GM21576 (cell line): ENCODE measurements around the gene LSS.
"Not testable (repeated sequence)": the region's sequence is repeated elsewhere in the genome, so short reads cannot be mapped to it uniquely, and the experiment has no call there.

Source experiments
- ATAC-seq: cut with Tn5 transposase; IDR thresholded peaks from one replicate; pipeline ENCODE4 v1.9.1; 2021; ENCODE audit warnings: mild to moderate bottlenecking, moderate library complexity; ENCODE audit not compliant: unreplicated experiment

LSS gene

DNA sequence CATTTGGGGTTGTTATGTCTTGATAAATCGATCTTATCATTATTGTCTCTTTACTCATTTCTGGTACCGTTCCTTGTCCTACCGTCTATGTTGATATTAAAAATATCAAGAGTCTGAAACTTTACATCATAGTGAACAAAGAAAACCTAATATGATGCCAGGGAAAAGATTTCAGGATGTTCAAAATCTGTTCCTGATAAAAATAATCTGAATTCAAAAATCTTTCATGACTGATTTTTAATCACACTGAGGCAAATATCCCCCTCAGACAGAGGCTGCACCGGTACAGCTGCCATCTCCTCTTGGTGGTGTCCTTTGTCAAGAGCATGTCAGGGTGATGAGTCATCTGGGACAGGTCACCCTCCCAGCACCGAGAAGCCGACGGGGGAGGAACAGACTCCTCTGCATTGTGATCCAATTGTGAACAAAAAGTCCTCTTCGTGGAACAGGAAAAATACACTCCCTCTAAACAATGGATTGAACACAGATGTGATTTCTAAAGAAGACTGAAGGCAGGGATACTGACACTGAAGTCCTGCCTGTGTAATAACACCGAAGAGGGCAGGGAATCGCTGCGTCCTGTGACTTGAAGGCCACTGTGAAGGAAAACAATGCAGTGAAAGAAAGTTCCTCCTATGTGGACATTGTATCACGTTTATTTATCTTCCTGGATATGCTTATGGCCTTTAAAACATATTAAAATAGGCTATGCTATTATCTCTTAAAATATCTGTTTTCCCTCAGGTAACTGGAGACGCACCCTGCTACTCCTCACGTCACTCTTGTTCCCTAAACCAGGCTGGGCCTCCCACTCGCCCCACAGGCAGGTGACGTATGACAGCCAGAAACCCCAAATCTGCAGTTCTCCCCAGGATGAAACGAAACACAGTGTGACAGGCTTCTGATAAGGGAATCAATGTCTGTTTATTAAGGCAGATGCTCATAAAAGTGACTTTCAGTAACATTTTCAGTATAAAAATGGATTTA, 40.1 kb downstream of the LSS start:
- ATAC-seq, result no peak

DNA sequence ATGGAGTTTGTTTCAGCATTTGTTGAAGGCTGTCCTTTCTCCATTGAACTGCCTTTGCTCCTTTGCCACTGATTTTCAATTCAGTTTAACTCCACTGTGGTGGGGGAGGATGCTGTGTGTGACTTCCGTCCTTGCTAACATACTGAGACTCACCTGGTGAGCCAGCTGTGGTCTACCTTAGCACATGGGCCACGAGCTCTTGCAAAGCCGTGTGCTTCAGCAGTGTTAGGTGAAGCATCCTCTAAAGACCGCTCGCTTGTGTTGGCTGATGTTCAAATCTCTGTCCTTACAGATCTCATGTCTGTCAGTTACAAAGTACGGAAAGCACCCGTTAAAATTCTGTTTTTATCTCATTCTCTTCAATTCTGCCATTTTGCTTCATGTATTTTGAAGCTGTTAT, 40.8 kb downstream of the LSS start:
- no peak for ATAC-seq

DNA sequence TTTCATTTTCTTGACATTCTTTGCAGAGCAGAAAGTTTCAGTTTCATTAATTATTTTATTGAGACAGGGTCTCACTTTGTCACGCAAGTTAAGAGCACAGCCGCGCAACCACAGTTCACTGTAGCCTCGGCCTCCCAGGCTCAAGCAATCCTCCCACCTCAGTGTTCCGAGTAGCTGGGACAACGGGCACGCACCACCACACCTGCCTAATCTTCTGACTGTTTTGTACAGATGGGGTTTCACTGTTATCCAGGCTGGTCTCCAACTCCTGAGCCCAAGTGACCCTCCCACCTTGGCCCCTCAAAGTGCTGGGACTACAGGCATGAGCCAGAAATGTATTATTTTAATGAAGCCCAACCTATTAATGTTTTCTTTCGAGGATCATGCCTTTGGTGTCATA, 41.3 kb downstream of the LSS start:
- ATAC-seq, result no peak

DNA sequence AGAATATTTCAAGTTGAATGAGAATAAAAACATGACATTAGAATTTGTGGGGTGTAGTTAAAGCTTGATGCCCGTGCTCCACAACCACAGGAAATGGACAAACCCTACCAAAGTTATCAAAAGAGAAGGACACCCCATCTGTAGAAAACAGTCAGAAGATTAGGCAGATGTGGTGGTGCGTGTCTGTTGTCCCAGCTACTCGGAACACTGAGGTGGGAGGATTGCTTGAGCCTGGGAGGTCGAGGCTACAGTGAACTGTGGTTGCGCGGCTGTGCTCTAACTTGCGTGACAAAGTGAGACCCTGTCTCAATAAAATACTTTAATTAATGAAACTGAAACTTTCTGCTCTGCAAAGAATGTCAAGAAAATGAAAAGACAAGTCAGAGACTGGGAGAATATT, 42.9 kb downstream of the LSS start:
- no peak for ATAC-seq

DNA sequence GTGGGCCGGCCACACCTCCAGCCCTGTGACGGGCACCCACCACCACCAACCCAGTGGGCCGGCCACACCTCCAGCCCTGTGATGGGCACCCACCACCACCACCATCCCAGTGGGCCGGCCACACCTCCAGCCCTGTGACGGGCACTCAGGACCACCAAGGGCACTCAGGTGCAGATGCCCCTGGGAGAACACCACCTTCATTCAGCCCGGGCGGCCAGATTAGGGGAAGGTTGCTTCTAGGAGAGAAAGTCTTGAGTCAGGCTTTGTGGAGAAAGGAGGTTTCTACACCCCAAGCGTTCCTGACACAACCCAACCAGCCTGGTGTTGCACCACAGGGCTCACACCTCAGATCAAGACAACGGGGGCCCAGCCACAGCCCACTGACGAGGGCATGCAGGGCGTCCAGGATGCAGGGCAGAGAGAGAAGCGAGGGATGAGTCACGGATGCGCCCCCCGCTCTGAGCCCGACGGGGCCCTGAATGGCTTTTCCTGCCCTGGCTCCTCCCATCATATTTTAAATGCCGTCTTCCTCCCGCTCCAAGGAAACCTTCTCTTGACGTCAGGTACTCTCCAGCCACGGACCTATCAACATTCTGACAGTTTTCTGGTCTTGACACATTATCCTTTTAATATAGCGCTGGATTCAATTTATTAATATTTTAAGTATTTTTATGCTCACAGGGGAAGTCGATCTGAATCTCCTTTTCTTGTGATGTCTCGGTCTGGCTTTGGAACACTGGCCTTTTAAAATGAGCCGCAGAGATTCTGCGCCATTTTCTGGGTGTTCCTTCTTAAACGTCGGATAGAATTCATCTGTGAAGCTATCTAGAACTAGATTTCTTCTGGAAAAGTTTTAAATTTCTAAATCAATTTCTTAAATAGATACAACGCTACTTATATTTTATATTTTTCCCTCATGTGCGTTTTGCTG, 43.7 kb downstream of the LSS start:
- ATAC-seq, result no peak

DNA sequence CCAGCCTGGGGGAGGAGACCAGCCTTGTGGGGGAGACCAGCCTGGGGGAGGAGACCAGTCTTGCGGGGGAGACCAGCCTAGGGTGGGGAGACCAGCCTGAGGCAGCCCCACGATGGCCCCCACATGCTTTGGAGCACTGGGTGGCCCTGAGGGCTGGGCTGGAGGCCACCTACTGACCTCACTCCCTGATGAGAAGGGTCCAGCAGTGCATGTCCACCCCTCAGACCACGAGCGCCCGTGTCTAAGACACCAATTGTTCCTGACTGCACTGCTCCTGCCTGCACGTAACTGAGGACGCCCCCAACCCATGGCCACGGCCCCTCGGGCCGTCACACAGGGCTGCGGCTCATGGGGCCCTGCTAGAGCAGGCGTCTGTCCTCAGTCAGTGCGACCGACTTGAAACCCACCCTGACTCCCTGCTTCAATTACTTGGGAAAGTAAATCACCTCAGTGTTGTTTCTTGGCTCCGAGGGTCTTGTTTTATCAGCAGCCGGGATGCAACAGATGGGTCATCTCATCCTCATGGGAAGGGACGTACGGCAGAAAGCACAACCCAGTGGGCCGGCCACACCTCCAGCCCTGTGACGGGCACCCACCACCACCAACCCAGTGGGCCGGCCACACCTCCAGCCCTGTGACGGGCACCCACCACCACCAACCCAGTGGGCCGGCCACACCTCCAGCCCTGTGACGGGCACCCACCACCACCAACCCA, 44.5 kb downstream of the LSS start, which contains the start of gene SPATC1L:
Gene SPATC1L, minus strand, starts transcription at position 550 of the 715 bp plus-strand sequence. CDS start 1,643 bp downstream, outside the sequence.
- no peak for ATAC-seq

DNA sequence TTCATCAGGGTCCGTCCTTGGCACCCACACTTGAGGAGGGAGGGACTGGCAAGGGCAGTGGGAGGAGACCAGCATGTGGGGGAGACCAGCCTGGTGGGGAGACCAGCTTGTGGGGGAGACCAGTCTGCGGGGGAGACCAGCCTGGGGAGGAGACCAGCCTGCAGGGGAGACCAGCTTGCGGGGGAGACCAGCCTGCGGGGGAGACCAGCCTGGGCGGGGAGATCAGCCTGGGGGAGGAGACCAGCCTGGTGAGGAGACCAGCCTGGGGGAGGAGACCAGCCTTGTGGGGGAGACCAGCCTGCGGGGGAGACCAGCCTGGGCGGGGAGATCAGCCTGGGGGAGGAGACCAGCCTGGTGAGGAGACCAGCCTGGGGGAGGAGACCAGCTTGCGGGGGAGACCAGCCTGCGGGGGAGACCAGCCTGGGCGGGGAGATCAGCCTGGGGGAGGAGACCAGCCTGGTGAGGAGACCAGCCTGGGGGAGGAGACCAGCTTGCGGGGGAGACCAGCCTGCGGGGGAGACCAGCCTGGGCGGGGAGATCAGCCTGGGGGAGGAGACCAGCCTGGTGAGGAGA, 45.2 kb downstream of the LSS start:
- not testable (repeated sequence) for ATAC-seq

DNA sequence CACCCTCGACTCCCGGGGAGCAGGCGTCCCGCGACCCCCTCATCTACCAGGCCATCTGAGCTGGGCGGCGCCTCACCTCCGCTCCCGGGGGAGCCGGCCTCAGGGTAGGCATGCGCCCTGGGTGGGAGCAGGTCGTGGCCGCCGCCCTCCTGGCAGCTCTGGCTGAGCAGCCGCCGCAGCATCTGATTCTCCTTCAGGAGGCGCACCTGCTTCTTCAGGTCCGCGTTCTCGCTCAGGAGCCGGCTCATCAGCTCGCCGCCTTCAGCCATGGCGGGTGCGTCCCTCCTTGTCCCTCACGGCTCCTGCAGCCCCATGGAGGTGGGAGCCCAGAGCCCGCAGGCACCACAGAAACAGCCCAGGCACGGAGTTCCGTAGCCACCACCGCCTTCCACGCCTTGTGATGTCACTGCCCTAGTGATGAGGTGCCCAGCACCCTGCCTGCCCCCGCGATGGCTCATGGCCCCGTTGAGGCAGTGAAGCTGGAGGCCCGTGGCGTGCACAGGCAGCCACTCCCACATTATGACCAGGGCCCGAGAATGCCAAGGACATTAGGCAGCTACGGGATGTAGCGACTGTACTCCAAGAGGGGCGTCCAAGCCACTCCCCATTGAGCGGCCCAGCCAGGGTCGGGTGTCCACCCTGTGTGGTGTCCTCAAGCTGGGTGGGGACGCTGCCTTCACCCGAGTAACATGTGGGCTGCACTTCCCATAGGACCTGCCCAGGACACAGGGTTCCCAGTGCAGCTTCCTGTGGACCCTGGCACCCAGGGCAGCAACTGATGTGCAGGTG, 45.8 kb downstream of the LSS start:
- no peak for ATAC-seq

DNA sequence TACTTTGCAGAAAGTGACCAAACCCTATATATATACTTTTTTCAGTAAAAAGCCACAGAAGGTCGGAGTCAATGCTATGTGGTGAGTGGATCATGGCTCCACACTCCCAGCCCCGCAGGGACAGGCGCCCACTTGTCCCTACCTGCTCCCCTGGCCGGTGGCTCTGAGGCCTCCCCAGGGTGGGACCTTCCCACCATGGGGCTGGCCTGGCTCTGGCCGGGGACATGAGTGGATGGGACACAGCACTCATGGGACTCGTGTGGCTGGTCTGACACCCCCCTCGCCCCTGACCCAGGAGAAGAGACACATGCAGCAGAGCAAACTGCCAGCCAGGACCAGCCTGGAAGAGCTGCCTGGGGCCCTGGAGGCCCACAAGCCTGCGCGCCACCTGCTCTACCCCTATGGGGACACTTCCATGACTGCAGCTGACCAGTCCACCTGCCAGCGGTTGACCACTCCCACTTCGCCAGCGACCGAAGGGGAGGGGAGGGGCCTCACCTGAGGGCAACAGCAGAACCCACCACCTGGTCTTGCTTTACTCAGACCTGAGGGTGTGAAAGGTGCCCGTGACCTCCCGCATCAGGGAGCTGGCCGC, 46.5 kb downstream of the LSS start:
- ATAC-seq, result no peak

DNA sequence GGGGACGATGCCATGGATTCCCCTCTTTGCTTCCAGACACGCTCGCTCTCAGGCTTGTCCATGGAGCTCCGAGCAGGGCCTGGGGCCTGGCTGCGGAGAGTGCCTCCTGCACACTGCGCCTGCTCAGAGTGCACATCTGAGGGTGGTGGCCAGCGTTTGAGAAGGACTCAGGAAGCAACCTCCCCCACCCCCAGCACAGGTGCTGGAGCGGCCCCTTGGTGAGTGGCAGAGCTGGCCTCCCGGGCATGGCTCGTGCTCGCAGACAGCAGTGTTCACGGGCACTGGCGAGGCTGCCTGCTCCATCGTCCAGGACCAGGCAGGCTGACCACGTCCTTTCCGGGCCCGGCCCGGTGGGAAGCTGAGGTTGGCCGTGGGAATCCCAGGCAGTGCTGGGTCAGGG, 47.1 kb downstream of the LSS start:
- ATAC-seq, result no peak

DNA sequence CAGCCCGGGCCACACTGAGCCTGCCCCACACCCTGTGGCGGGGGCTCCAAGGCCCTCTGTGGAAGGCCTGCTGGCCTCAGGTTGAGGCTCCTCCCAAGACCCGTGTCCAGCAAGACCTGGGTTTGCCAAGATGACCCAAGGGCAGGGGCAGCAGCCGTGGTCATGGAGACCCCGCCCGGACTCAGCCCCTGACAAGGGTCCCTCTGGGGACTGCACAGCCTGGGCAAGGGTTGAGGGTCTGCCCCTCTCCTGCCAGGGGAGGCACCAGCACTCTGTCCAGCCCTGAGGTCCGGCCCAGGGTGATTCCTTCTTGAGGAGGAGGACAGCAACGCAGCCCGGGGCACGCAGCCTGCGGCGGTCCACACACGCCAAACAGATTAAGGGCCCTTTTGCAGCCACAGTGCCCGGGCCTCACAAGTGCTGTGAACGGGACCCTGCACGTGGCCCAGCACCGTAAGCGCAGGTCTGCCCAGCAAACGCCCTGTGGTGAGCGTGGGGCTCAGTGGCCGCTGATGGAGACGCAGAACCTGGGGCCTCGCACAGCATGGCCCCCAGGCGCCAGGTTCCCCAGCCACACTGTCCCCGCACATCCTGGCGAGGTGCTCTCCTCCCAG, 47.7 kb downstream of the LSS start:
- no peak for ATAC-seq

DNA sequence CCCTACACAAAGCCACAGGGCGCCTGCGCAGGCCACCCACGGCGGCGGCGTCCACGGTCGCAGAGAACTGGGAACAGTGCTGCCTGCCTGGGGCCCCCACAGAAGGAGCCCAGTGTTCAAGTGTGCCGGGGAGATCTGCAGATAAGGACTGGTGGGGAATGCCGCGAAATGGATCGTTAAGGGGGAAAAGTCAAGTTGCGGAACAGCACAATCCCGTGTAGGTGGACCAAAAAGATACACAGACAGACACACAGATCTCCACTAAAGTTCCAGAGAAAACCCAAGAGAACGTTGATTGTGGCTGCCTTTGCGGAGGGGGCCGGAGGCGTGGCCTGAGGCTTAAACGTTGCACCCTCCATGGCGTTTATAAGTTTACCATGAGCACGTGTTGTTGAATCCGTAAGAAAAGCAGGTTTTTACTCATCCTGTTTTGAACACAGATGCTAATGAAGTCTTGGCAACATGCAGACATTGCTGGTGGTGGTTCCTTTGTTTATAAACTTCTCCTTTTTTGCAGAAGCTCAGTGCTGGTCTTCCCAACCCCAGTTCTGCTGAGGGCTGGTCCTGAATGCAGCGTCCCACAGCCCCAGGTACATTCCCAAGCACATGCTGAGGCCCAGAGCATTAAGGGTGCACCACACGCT, 48.4 kb downstream of the LSS start:
- ATAC-seq, result no peak

DNA sequence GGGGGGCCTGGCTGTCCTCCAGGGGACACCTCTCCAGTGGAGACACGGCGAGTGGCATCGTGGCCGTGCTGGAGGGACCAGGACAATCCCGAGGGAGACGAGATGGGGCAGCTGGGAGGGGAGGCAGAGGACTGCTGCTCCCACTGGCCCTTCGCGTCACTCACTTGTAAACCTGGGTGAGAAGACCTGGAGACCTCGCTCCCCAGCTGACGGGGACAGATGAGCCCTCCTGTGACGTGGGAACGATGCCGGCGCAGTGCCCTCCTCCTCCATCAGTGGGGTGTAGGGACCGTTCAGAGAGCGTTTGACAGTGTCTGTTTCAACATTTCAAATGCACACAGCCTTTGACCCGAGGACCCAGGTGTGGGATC, 48.9 kb downstream of the LSS start:
- no peak for ATAC-seq

DNA sequence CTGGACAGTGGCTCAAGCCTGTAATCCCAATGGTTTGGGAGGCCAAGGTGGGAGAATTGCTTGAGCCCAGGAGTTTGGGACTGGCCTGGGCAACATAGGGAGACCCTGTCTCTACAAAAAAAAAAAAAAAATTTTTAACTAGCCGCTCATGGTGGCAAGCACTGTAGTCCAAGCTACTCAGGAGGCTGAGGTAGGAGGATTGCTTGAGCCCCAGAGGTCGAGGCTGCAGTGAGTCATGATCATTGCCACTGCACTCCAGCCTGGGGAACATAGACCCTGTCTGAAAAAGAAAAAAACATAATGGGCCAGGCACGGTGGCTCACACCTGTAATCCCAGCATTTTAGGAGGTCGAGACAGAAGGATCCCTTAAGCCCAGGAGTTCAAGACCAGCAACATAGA, 49.6 kb downstream of the LSS start:
- ATAC-seq, result no peak

DNA sequence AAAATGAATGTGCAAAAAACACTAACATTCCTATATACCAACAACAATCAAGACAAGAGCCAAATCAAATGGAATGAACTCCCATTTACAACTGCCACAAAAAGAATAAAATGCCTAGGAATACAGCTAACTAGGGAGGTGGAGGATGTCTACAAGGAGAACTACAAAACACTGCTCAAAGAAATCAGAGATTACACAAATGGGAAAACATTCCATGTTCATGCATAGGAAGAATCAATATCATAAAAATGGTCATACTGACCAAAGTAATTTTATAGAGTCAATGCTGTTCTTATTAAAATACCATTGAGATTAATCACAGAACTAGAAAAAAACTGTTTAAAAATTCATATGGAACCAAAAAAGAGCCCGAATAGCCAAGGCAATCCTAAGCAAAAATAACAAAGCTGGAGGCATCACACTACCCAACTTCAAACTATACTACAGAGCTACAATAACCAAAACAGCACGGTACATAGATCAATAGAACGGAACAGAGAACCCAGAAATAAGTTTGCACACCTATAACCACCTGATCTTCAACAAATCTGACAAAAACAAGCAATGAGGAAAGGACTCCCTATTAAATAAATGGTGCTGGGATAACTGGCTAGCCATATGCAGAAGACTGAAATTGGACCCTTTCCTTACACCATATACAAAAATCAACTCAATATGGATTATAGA, 52.0 kb downstream of the LSS start:
- not testable (repeated sequence) for ATAC-seq

DNA sequence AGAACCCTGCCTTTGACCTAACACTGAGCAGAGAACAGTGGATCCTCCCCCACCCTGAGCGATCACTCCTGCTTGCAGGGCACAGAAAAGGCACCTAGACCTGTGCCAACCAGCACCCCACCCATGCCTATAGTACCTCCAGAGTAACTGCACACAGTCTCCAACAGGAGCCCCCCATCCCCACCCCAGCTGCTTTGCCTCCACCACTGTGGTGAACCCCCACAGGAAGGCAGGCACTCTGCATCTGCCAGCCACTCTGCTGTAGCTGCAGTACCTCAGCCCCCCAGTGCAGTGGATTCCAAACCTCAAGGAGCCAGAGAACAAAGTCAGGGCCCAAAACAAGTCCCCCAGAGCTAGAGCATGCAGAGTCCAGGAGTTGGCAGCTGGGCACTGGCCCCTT, 55.0 kb downstream of the LSS start:
- ATAC-seq, result no peak

DNA sequence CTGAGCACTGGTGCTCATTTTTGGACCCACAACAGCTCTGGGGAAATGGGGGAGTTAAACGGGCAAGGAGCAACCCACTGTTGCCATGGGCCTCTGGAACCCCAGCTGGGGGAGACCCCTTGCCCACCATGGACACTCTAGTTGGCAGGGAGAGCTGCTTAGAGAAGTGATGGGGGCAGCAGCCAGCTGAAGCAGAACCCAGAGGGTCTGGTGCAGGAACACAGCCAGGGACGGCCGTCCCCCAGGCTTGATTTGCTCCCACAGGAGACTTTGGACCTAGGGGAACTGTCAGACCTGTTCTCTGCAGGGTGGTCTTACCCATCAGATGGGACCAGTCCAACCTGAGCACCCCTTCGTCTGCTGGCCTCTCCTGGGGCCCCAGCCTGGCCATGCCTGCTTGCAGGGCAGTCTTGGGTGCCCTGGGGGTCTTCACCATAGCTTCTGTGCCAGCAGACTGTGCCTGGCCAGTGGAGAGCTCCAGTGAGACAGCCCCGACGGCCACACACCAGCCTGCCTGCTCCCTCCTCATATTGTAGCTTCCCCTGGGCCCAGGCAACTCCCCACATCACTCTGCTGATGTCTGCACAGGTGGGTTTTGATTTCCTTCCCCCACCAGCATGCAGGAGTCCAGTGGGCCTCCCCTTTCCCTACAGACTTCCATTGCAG, 55.6 kb downstream of the LSS start:
- ATAC-seq, result no peak
